GM23338 (cell line): ENCODE results near the gene PITPNC1. TPM values are rescaled to one million over a fixed set of nuclear protein-coding genes. Genes with fewer than 3 reads are reported as not detected.
"Not testable (repeated sequence)": the region's sequence is repeated elsewhere in the genome, so short reads cannot be mapped to it uniquely, and the experiment has no call there.

Source experiments
- ATAC-seq: fragments of 200-7000 bp; cut with Tn5 transposase; 3 replicates; pipeline ENCODE4 v1.9.1; 2020
- DNase-seq: peaks from one replicate; pipeline ENCODE4 v3.0.0-alpha.2; 2015; ENCODE audit warnings: low spot score
- H2AFZ ChIP-seq: fragments of 200-600 bp; sonication (generic); 2 replicates; pipeline ENCODE4 v1.8.0; 2016; ENCODE audit warnings: antibody characterized with exemption, mild to moderate bottlenecking, moderate library complexity
- H3F3A ChIP-seq: fragments of 200-600 bp; sonication (generic); replicated peaks from 2 replicates; pipeline ENCODE4 v1.8.0; 2017; ENCODE audit warnings: antibody characterized with exemption, mixed run types, low read depth
- H3K27ac ChIP-seq: fragments of 200-600 bp; sonication (generic); 2 replicates; pipeline ENCODE4 v1.6.1; 2016; ENCODE audit warnings: low read depth
- H3K27me3 ChIP-seq: fragments of 200-600 bp; sonication (generic); 2 replicates; pipeline ENCODE4 v1.8.0; 2016; ENCODE audit warnings: mild to moderate bottlenecking, mixed run types, moderate library complexity; ENCODE audit not compliant: insufficient read depth
- H3K36me3 ChIP-seq: fragments of 200-600 bp; sonication (generic); 2 replicates; pipeline ENCODE4 v1.8.0; 2016; ENCODE audit warnings: mild to moderate bottlenecking; ENCODE audit not compliant: insufficient read depth
- H3K4me1 ChIP-seq: fragments of 200-600 bp; sonication (generic); 2 replicates; pipeline ENCODE4 v1.8.0; 2016; ENCODE audit warnings: mild to moderate bottlenecking, moderate library complexity; ENCODE audit not compliant: insufficient read depth
- H3K4me2 ChIP-seq: fragments of 200-600 bp; sonication (generic); 2 replicates; pipeline ENCODE4 v1.7.1; 2017; ENCODE audit warnings: mixed run types
- H3K4me3 ChIP-seq: fragments of 200-600 bp; sonication (generic); 2 replicates; pipeline ENCODE4 v1.6.1; 2016; ENCODE audit warnings: mixed run types
- H3K79me2 ChIP-seq: fragments of 200-600 bp; sonication (generic); replicated peaks from 2 replicates; pipeline ENCODE4 v1.8.0; 2017; ENCODE audit warnings: mild to moderate bottlenecking; ENCODE audit not compliant: insufficient read depth
- H3K9me2 ChIP-seq: fragments of 200-600 bp; sonication (generic); 2 replicates; pipeline ENCODE4 v1.8.0; 2017; ENCODE audit not compliant: insufficient read depth
- H4K20me1 ChIP-seq: fragments of 200-600 bp; sonication (generic); replicated peaks from 2 replicates; pipeline ENCODE4 v1.8.0; 2017; ENCODE audit warnings: mild to moderate bottlenecking; ENCODE audit not compliant: insufficient read depth
- H3K27ac Mint-ChIP-seq: 2 replicates; pipeline ENCODE4 v1.8.0; 2020; ENCODE audit warnings: inconsistent platforms, mild to moderate bottlenecking, moderate library complexity, mixed read lengths
- H3K27me3 Mint-ChIP-seq: 3 replicates; pipeline ENCODE4 v1.8.0; 2022; ENCODE audit warnings: low read depth, mild to moderate bottlenecking, moderate library complexity, mixed read lengths, inconsistent platforms; ENCODE audit not compliant: insufficient read depth, poor library complexity
- H3K36me3 Mint-ChIP-seq: 3 replicates; pipeline ENCODE4 v1.8.0; 2021; ENCODE audit warnings: low read depth, mild to moderate bottlenecking, inconsistent platforms, moderate library complexity, mixed read lengths
- H3K4me1 Mint-ChIP-seq: 3 replicates; pipeline ENCODE4 v1.8.0; 2020; ENCODE audit warnings: mild to moderate bottlenecking, inconsistent platforms, mixed read lengths
- H3K4me3 Mint-ChIP-seq: 3 replicates; pipeline ENCODE4 v1.8.0; 2021; ENCODE audit warnings: moderate library complexity, mild to moderate bottlenecking, inconsistent platforms, mixed read lengths
- H3K9me3 Mint-ChIP-seq: 3 replicates; pipeline ENCODE4 v1.8.0; 2020; ENCODE audit warnings: moderate library complexity, mild to moderate bottlenecking, inconsistent platforms, mixed read lengths
- CREB1 ChIP-seq: fragments of 250-450 bp; sonication (Bioruptor Pico); IDR thresholded peaks from 2 replicates; pipeline ENCODE4 v1.5.0; 2020; ENCODE audit warnings: low read depth, mild to moderate bottlenecking, moderate library complexity
- CTCF ChIP-seq, 2 experiments: fragments of 200-600 bp in 1 of 2; sonication (generic) in 1 of 2; conservative IDR thresholded peaks; 2 replicates each; pipeline versions ENCODE4 v1.5.1 to v1.6.1; 2016 to 2017; ENCODE audit warnings: antibody characterized with exemption in 2 of 2, low read depth in 2 of 2, mild to moderate bottlenecking in 2 of 2, moderate library complexity in 1 of 2
- ETS1 ChIP-seq: IDR thresholded peaks from 2 replicates; pipeline ENCODE4 v1.6.1; 2016; ENCODE audit warnings: antibody characterized with exemption
- EZH2 ChIP-seq: fragments of 200-600 bp; sonication (generic); IDR thresholded peaks from one replicate; pipeline ENCODE4 v1.8.0; 2017; ENCODE audit warnings: antibody characterized with exemption, mild to moderate bottlenecking, low read depth; ENCODE audit not compliant: unreplicated experiment
- EZH2phosphoT487 ChIP-seq: fragments of 200-600 bp; sonication (generic); IDR thresholded peaks from one replicate; pipeline ENCODE4 v1.8.1; 2018; ENCODE audit warnings: antibody characterized with exemption; ENCODE audit not compliant: unreplicated experiment
- JUNB ChIP-seq: IDR thresholded peaks from one replicate; pipeline ENCODE4 v1.6.1; 2016; ENCODE audit warnings: antibody characterized with exemption; ENCODE audit not compliant: unreplicated experiment
- NANOG ChIP-seq: IDR thresholded peaks from 2 replicates; pipeline ENCODE4 v1.6.1; 2016; ENCODE audit warnings: antibody characterized with exemption, borderline replicate concordance
- POLR2AphosphoS5 ChIP-seq: IDR thresholded peaks from 2 replicates; pipeline ENCODE4 v1.6.1; 2016; ENCODE audit warnings: antibody characterized with exemption, low read depth
- REST ChIP-seq: IDR thresholded peaks from one replicate; pipeline ENCODE4 v1.6.1; 2018; ENCODE audit warnings: antibody characterized with exemption; ENCODE audit not compliant: unreplicated experiment
- STAT1 ChIP-seq: IDR thresholded peaks from one replicate; pipeline ENCODE4 v1.6.1; 2016; ENCODE audit warnings: antibody characterized with exemption; ENCODE audit not compliant: unreplicated experiment
- ZNF114 ChIP-seq: fragments of 250-450 bp; sonication (Bioruptor Pico); IDR thresholded peaks from 2 replicates; pipeline ENCODE4 v1.5.0; 2020; ENCODE audit warnings: mild to moderate bottlenecking, moderate library complexity
- ZNF331 ChIP-seq: fragments of 250-450 bp; sonication (Bioruptor Pico); IDR thresholded peaks from 2 replicates; pipeline ENCODE4 v1.5.0; 2020; ENCODE audit warnings: low read depth, mild to moderate bottlenecking, moderate library complexity
- polyA plus RNA-seq: library from polyadenylated mRNA; unstranded; fragments of >200 nt; fragmentation: Nextera tagmentation; extraction: Ambion mirVana; gene quantifications from 2 replicates; pipeline ENCODE4 v1.2.1, GENCODE V29; 2016
- total RNA-seq: library from RNA; depleted of rRNA; stranded (reverse); fragments of >200 nt; shearing (Covaris generic); gene quantifications from 2 replicates; pipeline ENCODE4 v1.2.3, GENCODE V29; 2014

The PITPNC1 gene
- total and polyA plus RNA-seq, 2 experiments from 2014 or later = 23.0 to 32.6 TPM

- peaks cover 3% of the 10 kb centered on the region; the same call in 2 of the 3 replicates for H3K4me1 Mint-ChIP-seq
- Histone ChIP-seq H3F3A (no peaks in the 10 kb centered on the region), H3K27ac (no peak overlapping the region), H2AFZ (no peak overlapping the region), H3K4me3 (no peak overlapping the region), H3K36me3 (peaks cover 8% of the 10 kb centered on the region; the same call in 1 of the 2 replicates), H3K4me1 (no peaks in the 10 kb centered on the region; the same call in 1 of the 2 replicates), H4K20me1 (no peaks in the 10 kb centered on the region), H3K9me2 (no peaks in the 10 kb centered on the region), H3K4me2 (no peak overlapping the region), H3K27me3 (no peaks in the 10 kb centered on the region), H3K79me2 (no peaks in the 10 kb centered on the region)
- H3K27ac Mint-ChIP-seq = no peak overlapping the region
- peaks cover 8% of the 10 kb centered on the region for H3K27me3 Mint-ChIP-seq
- H3K9me3 Mint-ChIP-seq = no peaks in the 10 kb centered on the region
- TF ChIP-seq EZH2phosphoT487 (no peak), JUNB (no peak), CTCF (conservative IDR thresholded peaks at IDR 0.05; ENCODE audit: low read depth in 2 of 2) (peak; percentile 42 to 62)
- DNase-seq = peak; percentile 64
- H3K4me3 Mint-ChIP-seq = no peak overlapping the region
- H3K36me3 Mint-ChIP-seq = peaks cover 23% of the 10 kb centered on the region
- peak; percentile 43 for ATAC-seq
Measured at GRCh38 chr17:67629971-67630320, 252.9 kb downstream of the PITPNC1 start.

- not testable (repeated sequence) for H2AFZ ChIP-seq, H3K27me3 Mint-ChIP-seq, H3K79me2 ChIP-seq, H3K9me2 ChIP-seq, H3K9me3 Mint-ChIP-seq, H3K27ac ChIP-seq, H3K4me1 Mint-ChIP-seq, H3K4me3 Mint-ChIP-seq, DNase-seq, H3K27me3 ChIP-seq, H3F3A ChIP-seq, H3K36me3 ChIP-seq, H4K20me1 ChIP-seq, H3K27ac Mint-ChIP-seq, H3K4me2 ChIP-seq, H3K4me1 ChIP-seq, H3K4me3 ChIP-seq, ATAC-seq
- H3K36me3 Mint-ChIP-seq = peaks cover 26% of the 10 kb centered on the region
Measured at GRCh38 chr17:67630836-67631235, 253.8 kb downstream of the PITPNC1 start.

GRCh38 chr17:67632141-67632540 is 255.1 kb downstream of the PITPNC1 start:
- H3K4me3 ChIP-seq = no peak overlapping the region
- H3K9me2 ChIP-seq = no peaks in the 10 kb centered on the region
- H3K27me3 ChIP-seq = no peaks in the 10 kb centered on the region
- no peak overlapping the region for H3K27ac Mint-ChIP-seq
- H3K27ac ChIP-seq = no peak overlapping the region
- H4K20me1 ChIP-seq = peaks cover 4% of the 10 kb centered on the region; the same call in 1 of the 2 replicates
- peaks cover 11% of the 10 kb centered on the region for H3K4me1 Mint-ChIP-seq
- no peak overlapping the region for H2AFZ ChIP-seq
- no peak overlapping the region for H3K4me2 ChIP-seq
- peaks cover 8% of the 10 kb centered on the region; the same call in 1 of the 2 replicates for H3K36me3 ChIP-seq
- no peaks in the 10 kb centered on the region for H3K9me3 Mint-ChIP-seq
- peaks cover 23% of the 10 kb centered on the region for H3K36me3 Mint-ChIP-seq
- DNase-seq = no peak
- no peaks in the 10 kb centered on the region for H3F3A ChIP-seq
- no peak overlapping the region for H3K4me3 Mint-ChIP-seq
- no peaks in the 10 kb centered on the region for H3K79me2 ChIP-seq
- H3K4me1 ChIP-seq = peaks cover 4% of the 10 kb centered on the region
- peaks cover 8% of the 10 kb centered on the region for H3K27me3 Mint-ChIP-seq
- no peak for ATAC-seq
- TF ChIP-seq ZNF331 (CRISPR knock-in tag) (no peak), STAT1 (no peak), CREB1 (CRISPR knock-in tag) (no peak), ZNF114 (CRISPR knock-in tag) (no peak), REST (no peak), ETS1 (no peak), CTCF (conservative IDR thresholded peaks at IDR 0.05; ENCODE audit: low read depth in 2 of 2) (no peak), NANOG (no peak), EZH2phosphoT487 (no peak), JUNB (no peak), EZH2 (no peak), POLR2AphosphoS5 (no peak)
